GM19328 (cell line): ENCODE data around the gene GABRB1.

Experiments used
- ATAC-seq: cut with Tn5 transposase; IDR thresholded peaks from one replicate; pipeline ENCODE4 v1.9.1; 2021; ENCODE audit warnings: mild to moderate bottlenecking, moderate library complexity; ENCODE audit not compliant: unreplicated experiment

The GABRB1 gene

GRCh38 chr4:47463235-47463956 lies 432.0 kb downstream of the GABRB1 start, which contains the start of gene COMMD8:
Gene COMMD8 (minus strand): TSS chr4:47463702. CDS start chr4:47463651, 51 bp downstream.
- ATAC-seq: peak; percentile 90

GRCh38 chr4:47465004-47465403 lies 433.6 kb downstream of the GABRB1 start:
- ATAC-seq: no peak

- no peak for ATAC-seq
Measured at GRCh38 chr4:47466056-47466785, 434.9 kb downstream of the GABRB1 start.

- no peak for ATAC-seq
Measured at GRCh38 chr4:47468706-47469365, 437.5 kb downstream of the GABRB1 start.

- ATAC-seq: no peak
Measured at GRCh38 chr4:47469951-47470350, 438.6 kb downstream of the GABRB1 start.

- no peak for ATAC-seq
Measured at GRCh38 chr4:47471064-47471463, 439.7 kb downstream of the GABRB1 start.

GRCh38 chr4:47471591-47471990 lies 440.2 kb downstream of the GABRB1 start:
- ATAC-seq: no peak

- no peak for ATAC-seq
Measured at GRCh38 chr4:47473141-47473750, 441.9 kb downstream of the GABRB1 start.

- ATAC-seq: no peak
Measured at GRCh38 chr4:47474799-47475198, 443.4 kb downstream of the GABRB1 start.

- no peak for ATAC-seq
Measured at GRCh38 chr4:47475411-47475810, 444.0 kb downstream of the GABRB1 start.
